HFF-Myc (cell line): ENCODE measurements around the gene ASPG.

ENCODE experiments used
- DNase-seq: peaks from one replicate; pipeline ENCODE4 v3.0.0-alpha.2; 2011; ENCODE audit warnings: low read depth; ENCODE audit errors: extremely low read depth
- H3K4me3 ChIP-seq: replicated peaks from 2 replicates; pipeline ENCODE4 v1.5.1; 2011; ENCODE audit warnings: low read depth, mild to moderate bottlenecking, control low read depth, low read length
- CTCF ChIP-seq: IDR thresholded peaks from 2 replicates; pipeline ENCODE4 v1.5.1; 2012; ENCODE audit warnings: mild to moderate bottlenecking, low read depth, low read length, control low read depth; ENCODE audit errors: missing control alignments

Gene ASPG

GRCh38 chr14:104130974-104131651 is 45.6 kb downstream of the ASPG start:
- DNase-seq = no peak
- TF ChIP-seq CTCF = peak; percentile 61
- no peak overlapping the region for H3K4me3 ChIP-seq

GRCh38 chr14:104131968-104132732 is 46.6 kb downstream of the ASPG start:
- no peak for TF ChIP-seq CTCF
- H3K4me3 ChIP-seq = no peak overlapping the region
- no peak for DNase-seq

GRCh38 chr14:104132981-104133380 is 47.5 kb downstream of the ASPG start:
- no peak for DNase-seq
- TF ChIP-seq CTCF = no peak

GRCh38 chr14:104133496-104133895 is 48.0 kb downstream of the ASPG start:
- no peak overlapping the region for H3K4me3 ChIP-seq
- TF ChIP-seq CTCF = no peak
- no peak for DNase-seq

More at GRCh38 chr14:104132981-104133380, 47.5 kb downstream of the ASPG start:
- H3K4me3 ChIP-seq = no peak overlapping the region

- TF ChIP-seq CTCF = no peak
- no peak overlapping the region for H3K4me3 ChIP-seq
- no peak for DNase-seq
Observed at GRCh38 chr14:104134061-104134965, 48.8 kb downstream of the ASPG start.

- peak; percentile 44 for TF ChIP-seq CTCF
- H3K4me3 ChIP-seq = 0 out of 2 replicates have a peak overlapping the region, but pooled peaks have one; percentile 9
- no peak for DNase-seq
Observed at GRCh38 chr14:104135121-104135903, 49.8 kb downstream of the ASPG start.
